Neural progenitor cell (in vitro differentiated cells): Measurements from ENCODE around the gene TRPT1. TPM values are rescaled to one million over a fixed set of nuclear protein-coding genes. Genes with fewer than 3 reads are reported as not detected.

Experiments
- DNase-seq: peaks from one replicate; pipeline ENCODE4 v3.0.0-alpha.2; 2016; ENCODE audit warnings: low spot score
- H2AFZ ChIP-seq: fragments of 200-600 bp; sonication (generic); replicated peaks from 2 replicates; pipeline ENCODE4 v1.6.1; 2016; ENCODE audit warnings: antibody characterized with exemption
- H3F3A ChIP-seq: fragments of 200-600 bp; sonication (generic); 2 replicates; pipeline ENCODE4 v1.6.1; 2016; ENCODE audit warnings: antibody characterized with exemption, low read depth
- H3K27ac ChIP-seq: fragments of 200-600 bp; sonication (generic); 2 replicates; pipeline ENCODE4 v1.5.1; 2016; ENCODE audit warnings: mild to moderate bottlenecking
- H3K27me3 ChIP-seq: fragments of 200-600 bp; sonication (generic); 2 replicates; pipeline ENCODE4 v1.6.1; 2016; ENCODE audit warnings: mild to moderate bottlenecking, moderate library complexity
- H3K36me3 ChIP-seq: fragments of 200-600 bp; sonication (generic); 2 replicates; pipeline ENCODE4 v1.5.1; 2016
- H3K4me1 ChIP-seq: fragments of 200-600 bp; sonication (generic); 2 replicates; pipeline ENCODE4 v1.6.1; 2016; ENCODE audit warnings: mixed run types
- H3K4me2 ChIP-seq: fragments of 200-600 bp; sonication (generic); 2 replicates; pipeline ENCODE4 v1.6.1; 2016
- H3K4me3 ChIP-seq: fragments of 200-600 bp; sonication (generic); 2 replicates; pipeline ENCODE4 v1.5.1; 2016
- H3K79me2 ChIP-seq: fragments of 200-600 bp; sonication (generic); 2 replicates; pipeline ENCODE4 v1.6.1; 2016; ENCODE audit warnings: low read depth
- H3K9ac ChIP-seq: fragments of 200-600 bp; sonication (generic); 2 replicates; pipeline ENCODE4 v1.6.1; 2016
- H3K9me3 ChIP-seq: fragments of 200-600 bp; sonication (generic); 2 replicates; pipeline ENCODE4 v1.5.1; 2016; ENCODE audit warnings: low read depth
- H4K20me1 ChIP-seq: fragments of 200-600 bp; sonication (generic); 2 replicates; pipeline ENCODE4 v1.6.1; 2016; ENCODE audit warnings: low read depth
- H3K27ac Mint-ChIP-seq: 3 replicates; pipeline ENCODE4 v1.8.0; 2021; ENCODE audit warnings: mixed read lengths
- H3K27me3 Mint-ChIP-seq: 2 replicates; pipeline ENCODE4 v1.8.0; 2022; ENCODE audit warnings: low read depth, mild to moderate bottlenecking, inconsistent platforms, moderate library complexity, mixed read lengths; ENCODE audit not compliant: insufficient read depth
- H3K36me3 Mint-ChIP-seq: 3 replicates; pipeline ENCODE4 v1.8.0; 2021; ENCODE audit warnings: mixed read lengths
- H3K4me1 Mint-ChIP-seq: 3 replicates; pipeline ENCODE4 v1.8.0; 2021; ENCODE audit warnings: mixed read lengths
- H3K4me3 Mint-ChIP-seq: 3 replicates; pipeline ENCODE4 v1.8.0; 2021; ENCODE audit warnings: mild to moderate bottlenecking, moderate library complexity, mixed read lengths
- H3K9me3 Mint-ChIP-seq: 3 replicates; pipeline ENCODE4 v1.8.0; 2020; ENCODE audit warnings: mixed read lengths
- CTCF ChIP-seq: fragments of 200-600 bp; sonication (generic); IDR thresholded peaks from 2 replicates; pipeline ENCODE4 v1.5.1; 2017; ENCODE audit warnings: antibody characterized with exemption, mild to moderate bottlenecking
- EZH2 ChIP-seq: fragments of 200-600 bp; sonication (generic); IDR thresholded peaks from 2 replicates; pipeline ENCODE4 v1.6.1; 2017; ENCODE audit warnings: antibody characterized with exemption, mild to moderate bottlenecking, moderate library complexity
- EZH2phosphoT487 ChIP-seq: fragments of 200-600 bp; sonication (generic); IDR thresholded peaks from 2 replicates; pipeline ENCODE4 v1.6.1; 2017; ENCODE audit warnings: antibody characterized with exemption
- total RNA-seq: library from RNA; depleted of rRNA; stranded (reverse); fragments of >200 nt; gene quantifications from 2 replicates; pipeline ENCODE4 v1.2.3, GENCODE V29; 2015; ENCODE audit warnings: low replicate concordance

The TRPT1 gene
- total RNA-seq, 1 donor from 2014 or later = 17.5 TPM

GRCh38 chr11:64220798-64221197, 5.2 kb downstream of the TRPT1 start:
- DNase-seq = no peak
- H4K20me1 ChIP-seq = no peaks in the 10 kb centered on the region
- Mint-ChIP-seq H3K4me1 (peaks cover 11% of the 10 kb centered on the region), H3K36me3 (peaks cover 1% of the 10 kb centered on the region), H3K9me3 (no peaks in the 10 kb centered on the region), H3K27me3 (no peaks in the 10 kb centered on the region), H3K4me3 (no peak overlapping the region), H3K27ac (no peak overlapping the region)
- H3K9ac ChIP-seq = no peak overlapping the region
- H3K4me3 ChIP-seq = no peak overlapping the region
- H2AFZ ChIP-seq = no peak overlapping the region
- H3K4me1 ChIP-seq = peaks cover 4% of the 10 kb centered on the region
- TF ChIP-seq CTCF = no peak
- no peak for TF ChIP-seq EZH2
- TF ChIP-seq EZH2phosphoT487 = no peak
- no peaks in the 10 kb centered on the region for H3K36me3 ChIP-seq
- H3F3A ChIP-seq = peaks cover 9% of the 10 kb centered on the region
- H3K27me3 ChIP-seq = no peaks in the 10 kb centered on the region
- no peaks in the 10 kb centered on the region for H3K79me2 ChIP-seq
- no peak overlapping the region for H3K4me2 ChIP-seq
- no peaks in the 10 kb centered on the region for H3K9me3 ChIP-seq
- H3K27ac ChIP-seq = no peak overlapping the region

- Mint-ChIP-seq H3K4me1 (peaks cover 9% of the 10 kb centered on the region), H3K36me3 (peaks cover 2% of the 10 kb centered on the region), H3K9me3 (no peaks in the 10 kb centered on the region), H3K27me3 (no peaks in the 10 kb centered on the region), H3K4me3 (no peak overlapping the region), H3K27ac (no peak overlapping the region)
- no peak overlapping the region for H3K9ac ChIP-seq
- H3K9me3 ChIP-seq = no peaks in the 10 kb centered on the region
- H3K27ac ChIP-seq = no peak overlapping the region
- no peaks in the 10 kb centered on the region for H4K20me1 ChIP-seq
- peaks cover 3% of the 10 kb centered on the region for H3K4me1 ChIP-seq
- no peaks in the 10 kb centered on the region for H3K36me3 ChIP-seq
- H3K27me3 ChIP-seq = no peaks in the 10 kb centered on the region
- H3K79me2 ChIP-seq = no peaks in the 10 kb centered on the region
- DNase-seq = peak; percentile 0
- TF ChIP-seq EZH2 (no peak), CTCF (no peak), EZH2phosphoT487 (no peak)
- no peak overlapping the region for H3K4me3 ChIP-seq
- no peak overlapping the region for H3K4me2 ChIP-seq
- H2AFZ ChIP-seq = no peak overlapping the region
- H3F3A ChIP-seq = peaks cover 5% of the 10 kb centered on the region
Observed at GRCh38 chr11:64220271-64220670, 5.7 kb downstream of the TRPT1 start.

GRCh38 chr11:64219755-64220154, 6.2 kb downstream of the TRPT1 start:
- Histone ChIP-seq H3K36me3 (no peaks in the 10 kb centered on the region), H3K4me3 (no peak overlapping the region), H3K4me1 (no peaks in the 10 kb centered on the region), H3K9ac (no peak overlapping the region), H2AFZ (no peak overlapping the region), H3K4me2 (no peak overlapping the region), H3K27me3 (no peaks in the 10 kb centered on the region), H3K27ac (no peak overlapping the region), H3K9me3 (no peaks in the 10 kb centered on the region), H3K79me2 (no peaks in the 10 kb centered on the region), H4K20me1 (no peaks in the 10 kb centered on the region), H3F3A (peaks cover under 1% of the 10 kb centered on the region)
- Mint-ChIP-seq H3K27ac (no peak overlapping the region), H3K4me3 (no peak overlapping the region), H3K4me1 (peaks cover 3% of the 10 kb centered on the region), H3K36me3 (peaks cover 5% of the 10 kb centered on the region), H3K9me3 (no peaks in the 10 kb centered on the region), H3K27me3 (no peaks in the 10 kb centered on the region)
- peak; percentile 1 for DNase-seq
- TF ChIP-seq EZH2phosphoT487 (no peak), CTCF (no peak), EZH2 (no peak)

GRCh38 chr11:64219354-64219684, 6.7 kb downstream of the TRPT1 start:
- H3K4me2 ChIP-seq = no peak overlapping the region
- Mint-ChIP-seq H3K4me1 (peaks cover 3% of the 10 kb centered on the region), H3K36me3 (peaks cover 5% of the 10 kb centered on the region)

More at GRCh38 chr11:64219354-64219684, 6.7 kb downstream of the TRPT1 start:
- no peaks in the 10 kb centered on the region for H3K9me3 ChIP-seq
- no peaks in the 10 kb centered on the region for H3K36me3 ChIP-seq
- no peak overlapping the region for H2AFZ ChIP-seq
- no peaks in the 10 kb centered on the region for H3K4me1 ChIP-seq
- DNase-seq = no peak
- H3K27me3 ChIP-seq = no peaks in the 10 kb centered on the region
- no peak overlapping the region for H3K27ac ChIP-seq
- H3K9ac ChIP-seq = no peak overlapping the region
- H4K20me1 ChIP-seq = no peaks in the 10 kb centered on the region
- H3K4me3 ChIP-seq = no peak overlapping the region
- H3F3A ChIP-seq = no peaks in the 10 kb centered on the region
- no peak for TF ChIP-seq EZH2phosphoT487
- Mint-ChIP-seq H3K27ac (no peak overlapping the region), H3K4me3 (no peak overlapping the region), H3K27me3 (no peaks in the 10 kb centered on the region), H3K9me3 (no peaks in the 10 kb centered on the region)
- no peaks in the 10 kb centered on the region for H3K79me2 ChIP-seq
